PC-9 (cell line): Measurements from ENCODE around the gene KIDINS220. TPM values are rescaled to one million over a fixed set of nuclear protein-coding genes. Genes with fewer than 3 reads are reported as not detected.

Source experiments
- BruUV-seq: library from RNA; stranded (reverse); fragments of 400-500 nt; replicated peaks from 2 replicates; lab custom pipeline; 2021; lab: Mats Ljungman, UMichigan
- CTCF ChIA-PET: fragments of 300-600 bp; sonication (Branson Sonifier 250); formaldehyde crosslinking; loops from one replicate; lab custom pipeline; 2022; ENCODE audit warnings: antibody characterized with exemption; lab: Charles Lee
- POLR2A ChIA-PET: fragments of 300-600 bp; sonication (Branson Sonifier 250); formaldehyde crosslinking; loops from one replicate; lab custom pipeline; 2022; ENCODE audit warnings: antibody characterized with exemption; ENCODE audit not compliant: unreplicated experiment; lab: Charles Lee
- DNase-seq, 2 experiments: peaks; one replicate each; pipeline versions ENCODE4 v3.0.0 to v3.0.0-alpha.2; 2015 to 2022; ENCODE audit warnings: mixed read lengths in 1 of 2
- H2AFZ ChIP-seq: fragments of 200-600 bp; sonication (generic); 2 replicates; pipeline ENCODE4 v1.8.1; 2017; ENCODE audit warnings: antibody characterized with exemption
- H3F3A ChIP-seq: fragments of 200-600 bp; sonication (generic); 2 replicates; pipeline ENCODE4 v1.8.1; 2017; ENCODE audit warnings: antibody characterized with exemption, mild to moderate bottlenecking, low read depth; ENCODE audit not compliant: insufficient read depth
- H3K27ac ChIP-seq: fragments of 200-600 bp; sonication (generic); 2 replicates; pipeline ENCODE4 v1.6.1; 2016; ENCODE audit warnings: mixed run types
- H3K27me3 ChIP-seq: fragments of 200-600 bp; sonication (generic); 2 replicates; pipeline ENCODE4 v1.6.1; 2016; ENCODE audit warnings: low read depth, mixed run types; ENCODE audit not compliant: insufficient read depth
- H3K36me3 ChIP-seq: fragments of 200-600 bp; sonication (generic); 2 replicates; pipeline ENCODE4 v1.6.1; 2016; ENCODE audit warnings: low read depth, mixed run types
- H3K4me1 ChIP-seq: fragments of 200-600 bp; sonication (generic); replicated peaks from 2 replicates; pipeline ENCODE4 v1.6.1; 2016; ENCODE audit warnings: mixed run types; ENCODE audit not compliant: insufficient read depth
- H3K4me2 ChIP-seq: fragments of 200-600 bp; sonication (generic); 2 replicates; pipeline ENCODE4 v1.6.1; 2017; ENCODE audit warnings: mixed run types
- H3K4me3 ChIP-seq: fragments of 200-600 bp; sonication (generic); 2 replicates; pipeline ENCODE4 v1.6.1; 2016; ENCODE audit warnings: mixed run types
- H3K79me2 ChIP-seq: fragments of 200-600 bp; sonication (generic); 2 replicates; pipeline ENCODE4 v1.6.1; 2017; ENCODE audit warnings: low read depth, mixed run types
- H3K9me2 ChIP-seq: fragments of 200-600 bp; sonication (generic); 2 replicates; pipeline ENCODE4 v1.8.1; 2017; ENCODE audit warnings: mild to moderate bottlenecking; ENCODE audit not compliant: insufficient read depth
- H3K9me3 ChIP-seq: fragments of 200-600 bp; sonication (generic); 2 replicates; pipeline ENCODE4 v1.8.1; 2016; ENCODE audit warnings: low read depth; ENCODE audit not compliant: insufficient read depth
- H4K20me1 ChIP-seq: fragments of 200-600 bp; sonication (generic); 2 replicates; pipeline ENCODE4 v1.8.1; 2017; ENCODE audit not compliant: insufficient read depth
- EZH2 ChIP-seq: fragments of 200-600 bp; sonication (generic); IDR thresholded peaks from 2 replicates; pipeline ENCODE4 v1.8.0; 2017; ENCODE audit warnings: antibody characterized with exemption, low read depth
- intact Hi-C: fragments of 100-400 bp; cut with micrococcal nuclease; formaldehyde crosslinking; loops from one replicate; pipeline ENCODE4 v1.10.0; 2022; ENCODE audit not compliant: unreplicated experiment
- total RNA-seq: library from RNA; stranded (reverse); gene quantifications from 2 replicates; pipeline ENCODE4 v1.2.3, GENCODE V29; 2021
- TF ChIP-seq, protein P1 (sequence below): fragments of 200-600 bp; sonication (generic); conservative IDR thresholded peaks from 2 replicates; pipeline ENCODE4 v1.6.1; 2017; ENCODE audit warnings: mixed run types, antibody characterized with exemption, mild to moderate bottlenecking, moderate library complexity

Gene KIDINS220
- total RNA-seq, 1 experiment from 2014 or later = 13.9 TPM

DNA sequence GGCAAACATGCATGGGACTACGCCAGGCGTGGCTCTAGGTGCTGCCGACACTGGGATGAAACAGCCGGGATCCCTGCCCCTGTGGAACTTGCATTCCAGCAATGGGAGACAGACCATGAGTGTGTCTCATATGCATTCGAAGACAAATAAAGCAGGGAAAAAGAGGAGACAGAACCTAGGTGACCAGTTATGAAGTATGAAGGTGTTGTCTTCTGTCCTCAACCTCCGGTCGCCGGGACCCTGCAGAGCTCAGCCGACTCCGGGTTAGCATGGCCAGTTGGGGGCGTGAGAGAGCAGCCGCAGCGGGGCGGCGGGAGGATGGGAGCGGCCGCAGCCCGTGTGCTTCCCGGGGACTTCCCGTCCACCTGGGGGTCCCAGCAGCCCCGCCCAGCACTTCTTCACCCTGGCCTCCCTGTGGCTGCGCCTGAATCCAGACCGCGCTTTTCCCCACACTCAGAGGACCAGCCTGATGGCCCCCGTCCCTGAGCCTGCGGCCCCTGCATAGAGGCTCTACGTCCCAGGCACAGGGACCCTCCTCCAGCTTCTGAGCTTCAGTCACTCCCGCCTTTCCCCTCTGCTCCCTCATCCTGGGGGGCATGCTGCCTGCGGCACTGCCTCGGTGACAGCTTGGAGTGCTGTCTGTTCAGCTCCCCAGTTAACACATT, 144.1 kb downstream of the KIDINS220 start:
- intact Hi-C loops = no loop called here
- peak in 1 of 2 experiments; percentile 21 for DNase-seq
- no peak overlapping the region for H3K4me3 ChIP-seq
- TF ChIP-seq EZH2 = no peak
- TF ChIP-seq, protein P1, sequence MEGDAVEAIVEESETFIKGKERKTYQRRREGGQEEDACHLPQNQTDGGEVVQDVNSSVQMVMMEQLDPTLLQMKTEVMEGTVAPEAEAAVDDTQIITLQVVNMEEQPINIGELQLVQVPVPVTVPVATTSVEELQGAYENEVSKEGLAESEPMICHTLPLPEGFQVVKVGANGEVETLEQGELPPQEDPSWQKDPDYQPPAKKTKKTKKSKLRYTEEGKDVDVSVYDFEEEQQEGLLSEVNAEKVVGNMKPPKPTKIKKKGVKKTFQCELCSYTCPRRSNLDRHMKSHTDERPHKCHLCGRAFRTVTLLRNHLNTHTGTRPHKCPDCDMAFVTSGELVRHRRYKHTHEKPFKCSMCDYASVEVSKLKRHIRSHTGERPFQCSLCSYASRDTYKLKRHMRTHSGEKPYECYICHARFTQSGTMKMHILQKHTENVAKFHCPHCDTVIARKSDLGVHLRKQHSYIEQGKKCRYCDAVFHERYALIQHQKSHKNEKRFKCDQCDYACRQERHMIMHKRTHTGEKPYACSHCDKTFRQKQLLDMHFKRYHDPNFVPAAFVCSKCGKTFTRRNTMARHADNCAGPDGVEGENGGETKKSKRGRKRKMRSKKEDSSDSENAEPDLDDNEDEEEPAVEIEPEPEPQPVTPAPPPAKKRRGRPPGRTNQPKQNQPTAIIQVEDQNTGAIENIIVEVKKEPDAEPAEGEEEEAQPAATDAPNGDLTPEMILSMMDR = no peak; the same call in 1 of the 2 replicates
- H3K4me2 ChIP-seq = no peak overlapping the region
- no peaks in the 10 kb centered on the region for H3K9me2 ChIP-seq
- H3K27me3 ChIP-seq = peaks cover 65% of the 10 kb centered on the region
- POLR2A ChIA-PET = no interaction called here
- no peaks in the 10 kb centered on the region for H3K79me2 ChIP-seq
- no peak overlapping the region for H2AFZ ChIP-seq
- no peaks in the 10 kb centered on the region for H3K4me1 ChIP-seq
- H4K20me1 ChIP-seq = no peaks in the 10 kb centered on the region
- no peaks in the 10 kb centered on the region for H3F3A ChIP-seq
- no peaks in the 10 kb centered on the region for H3K9me3 ChIP-seq
- no peak overlapping the region for H3K27ac ChIP-seq
- no peaks in the 10 kb centered on the region for H3K36me3 ChIP-seq
- CTCF ChIA-PET = interaction anchor here (0.5 kb wide), 1 partner anchor 447 kb away, joined by 3 read pairs; no protein-coding TSS in a partner anchor
- BruUV-seq = no TSS peak

DNA sequence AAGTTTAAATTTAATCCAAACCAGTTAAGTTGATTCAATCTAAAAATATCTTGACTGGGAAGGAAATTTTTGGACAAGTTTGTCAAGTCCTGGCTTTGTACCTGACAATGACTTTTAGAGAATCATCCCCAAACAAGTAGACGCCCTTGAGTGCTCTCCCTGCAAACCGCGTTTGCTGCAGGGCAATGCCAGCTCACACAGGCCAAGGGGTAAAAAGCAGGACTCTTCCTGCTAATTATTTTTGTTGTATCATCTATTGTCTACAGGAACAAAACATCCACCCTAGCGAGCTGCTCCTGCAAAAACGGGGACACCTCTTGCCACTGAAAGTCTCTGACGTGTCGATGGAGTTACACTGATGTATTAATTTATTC, 144.6 kb downstream of the KIDINS220 start:
- no peaks in the 10 kb centered on the region for H3K9me3 ChIP-seq
- intact Hi-C loops = no loop called here
- TF ChIP-seq, protein P1 = no peak
- no peaks in the 10 kb centered on the region for H3K36me3 ChIP-seq
- no peak overlapping the region for H2AFZ ChIP-seq
- DNase-seq = no peak
- CTCF ChIA-PET = interaction anchor here (0.5 kb wide), 1 partner anchor 447 kb away, joined by 3 read pairs; no protein-coding TSS in a partner anchor
- no peaks in the 10 kb centered on the region for H3F3A ChIP-seq
- no peaks in the 10 kb centered on the region for H4K20me1 ChIP-seq
- no peaks in the 10 kb centered on the region for H3K4me1 ChIP-seq
- H3K27me3 ChIP-seq = peaks cover 60% of the 10 kb centered on the region
- H3K4me2 ChIP-seq = no peak overlapping the region
- POLR2A ChIA-PET = no interaction called here
- no peak overlapping the region for H3K4me3 ChIP-seq
- BruUV-seq = no TSS peak
- no peaks in the 10 kb centered on the region for H3K79me2 ChIP-seq
- no peaks in the 10 kb centered on the region for H3K9me2 ChIP-seq
- no peak overlapping the region for H3K27ac ChIP-seq

DNA sequence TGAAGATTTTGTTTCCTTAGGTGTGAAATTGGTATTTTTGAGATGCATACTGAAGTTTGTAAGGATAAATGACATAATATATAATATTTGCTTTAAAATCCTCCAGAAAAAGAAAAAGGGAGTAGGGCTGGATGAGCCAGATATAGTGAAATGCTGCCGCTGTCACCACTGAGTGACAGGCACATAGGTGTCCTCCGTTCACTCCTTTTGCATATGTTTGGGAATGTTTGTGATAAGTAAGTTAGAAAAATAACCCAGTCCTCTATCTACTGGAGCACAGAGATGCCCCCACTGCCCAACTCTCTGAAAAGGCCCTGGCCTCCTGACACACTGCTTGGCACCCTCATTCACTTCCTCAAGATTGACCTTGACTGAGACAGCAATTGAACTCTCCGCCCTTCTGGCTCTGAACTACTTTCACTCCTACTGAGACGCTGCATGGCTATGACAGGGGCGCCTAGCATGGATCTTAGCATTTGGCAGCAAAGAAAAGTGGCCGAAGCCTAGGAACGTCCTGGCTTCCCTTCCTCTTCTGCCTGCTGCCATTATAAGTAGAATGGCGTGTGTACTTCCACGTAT, 145.5 kb downstream of the KIDINS220 start:
- no peaks in the 10 kb centered on the region for H4K20me1 ChIP-seq
- H3K9me2 ChIP-seq = no peaks in the 10 kb centered on the region
- no peak overlapping the region for H3K4me3 ChIP-seq
- intact Hi-C loops = no loop called here
- no peaks in the 10 kb centered on the region for H3K79me2 ChIP-seq
- H3K9me3 ChIP-seq = no peaks in the 10 kb centered on the region
- no peak overlapping the region for H2AFZ ChIP-seq
- H3K4me2 ChIP-seq = no peak overlapping the region
- TF ChIP-seq EZH2 = no peak
- TF ChIP-seq, protein P1 = no peak
- H3K36me3 ChIP-seq = no peaks in the 10 kb centered on the region
- H3F3A ChIP-seq = no peaks in the 10 kb centered on the region
- H3K27me3 ChIP-seq = peaks cover 52% of the 10 kb centered on the region
- CTCF ChIA-PET = no interaction called here
- no peaks in the 10 kb centered on the region for H3K4me1 ChIP-seq
- H3K27ac ChIP-seq = no peak overlapping the region
- no TSS peak for BruUV-seq
- POLR2A ChIA-PET = no interaction called here
- DNase-seq = no peak
